ENCODE measurements around the gene FMN1.

DNA sequence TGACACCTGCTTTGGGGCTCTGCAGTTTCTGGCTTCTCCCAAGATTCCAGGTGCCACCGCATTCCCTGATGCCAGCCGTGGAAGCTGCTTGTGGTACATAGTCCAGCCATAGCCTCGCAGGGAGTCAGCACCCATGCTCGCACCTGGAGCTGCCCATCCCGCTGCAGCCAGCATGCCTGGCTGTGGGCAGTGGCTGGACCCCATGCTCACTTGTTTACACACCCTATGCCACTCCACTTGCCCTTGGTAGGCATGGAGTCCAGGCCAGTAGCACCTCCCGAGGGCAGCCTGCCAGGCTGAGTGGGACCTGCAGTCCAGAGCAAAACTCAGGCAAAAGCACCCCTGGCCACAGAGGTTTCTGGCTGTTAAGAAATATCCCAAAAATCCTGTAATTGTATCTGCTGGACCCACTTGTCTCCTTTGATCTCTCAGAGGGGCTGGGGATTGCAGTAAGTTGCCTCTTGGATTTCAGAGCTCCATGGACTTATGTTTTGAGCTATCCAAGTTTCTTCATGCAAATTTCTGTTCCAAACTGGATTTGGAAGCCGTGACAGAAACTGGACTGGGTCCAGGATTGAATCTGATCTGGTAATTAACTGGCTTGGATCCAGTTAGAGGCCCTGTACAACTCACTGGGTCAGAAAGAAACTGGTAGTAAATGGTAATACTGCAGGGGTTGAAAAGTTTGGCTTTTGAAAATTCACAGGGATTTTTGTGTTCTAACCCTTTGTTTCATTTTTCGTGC, 149.3 kb downstream of the FMN1 start:
- TF ChIP-seq CTCF (CRISPR knock-in tag; IDR thresholded peaks at IDR 0.05) (no peak), ZBTB44 (CRISPR knock-in tag; IDR thresholded peaks at IDR 0.05) (no peak), MAZ (IDR thresholded peaks at IDR 0.05; ENCODE audit: borderline replicate concordance, low read depth, low read length) (no peak), MAZ (CRISPR knock-in tag; IDR thresholded peaks at IDR 0.05; ENCODE audit: low read depth) (no peak), ATF3 (CRISPR knock-in tag; IDR thresholded peaks at IDR 0.05) (no peak), GTF2F1 (IDR thresholded peaks at IDR 0.05; ENCODE audit: low read length) (no peak), ZNF644 (CRISPR knock-in tag; IDR thresholded peaks at IDR 0.05; ENCODE audit: low read depth) (no peak), ZBTB1 (CRISPR knock-in tag; IDR thresholded peaks at IDR 0.05; ENCODE audit: borderline replicate concordance) (no peak), NCOA2 (CRISPR knock-in tag; IDR thresholded peaks at IDR 0.05) (no peak), MYNN (CRISPR knock-in tag; IDR thresholded peaks at IDR 0.05; ENCODE audit: low read depth) (no peak), U2AF1 (optimal IDR thresholded peaks at IDR 0.05; ENCODE audit: low read depth, low read length) (no peak)
- TF ChIP-seq, protein P1, sequence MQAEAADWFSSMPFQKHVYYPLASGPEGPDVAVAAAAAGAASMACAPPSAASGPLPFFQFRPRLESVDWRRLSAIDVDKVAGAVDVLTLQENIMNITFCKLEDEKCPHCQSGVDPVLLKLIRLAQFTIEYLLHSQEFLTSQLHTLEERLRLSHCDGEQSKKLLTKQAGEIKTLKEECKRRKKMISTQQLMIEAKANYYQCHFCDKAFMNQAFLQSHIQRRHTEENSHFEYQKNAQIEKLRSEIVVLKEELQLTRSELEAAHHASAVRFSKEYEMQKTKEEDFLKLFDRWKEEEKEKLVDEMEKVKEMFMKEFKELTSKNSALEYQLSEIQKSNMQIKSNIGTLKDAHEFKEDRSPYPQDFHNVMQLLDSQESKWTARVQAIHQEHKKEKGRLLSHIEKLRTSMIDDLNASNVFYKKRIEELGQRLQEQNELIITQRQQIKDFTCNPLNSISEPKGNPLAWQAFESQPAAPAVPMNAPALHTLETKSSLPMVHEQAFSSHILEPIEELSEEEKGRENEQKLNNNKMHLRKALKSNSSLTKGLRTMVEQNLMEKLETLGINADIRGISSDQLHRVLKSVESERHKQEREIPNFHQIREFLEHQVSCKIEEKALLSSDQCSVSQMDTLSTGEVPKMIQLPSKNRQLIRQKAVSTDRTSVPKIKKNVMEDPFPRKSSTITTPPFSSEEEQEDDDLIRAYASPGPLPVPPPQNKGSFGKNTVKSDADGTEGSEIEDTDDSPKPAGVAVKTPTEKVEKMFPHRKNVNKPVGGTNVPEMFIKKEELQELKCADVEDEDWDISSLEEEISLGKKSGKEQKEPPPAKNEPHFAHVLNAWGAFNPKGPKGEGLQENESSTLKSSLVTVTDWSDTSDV (CRISPR knock-in tag; IDR thresholded peaks at IDR 0.05) = no peak

Data from HepG2 (cell line).